Osteoblast (primary cell): ENCODE results near the gene TUBA1B. TPM values are rescaled to one million over a fixed set of nuclear protein-coding genes. Genes with fewer than 3 reads are reported as not detected.

Experiments
- DNase-seq: peaks from one replicate; pipeline ENCODE4 v3.0.0; 2011; ENCODE audit warnings: low spot score, mixed read lengths; ENCODE audit not compliant: insufficient read length; ENCODE audit errors: missing footprints
- H2AFZ ChIP-seq: 2 replicates; pipeline ENCODE4 v1.6.0; 2011; ENCODE audit warnings: mild to moderate bottlenecking, low read length
- H3K27ac ChIP-seq: 2 replicates; pipeline ENCODE4 v1.5.1; 2011; ENCODE audit warnings: mild to moderate bottlenecking, low read depth, low read length, moderate library complexity
- H3K27me3 ChIP-seq: 2 replicates; pipeline ENCODE4 v1.6.0; 2012; ENCODE audit warnings: mild to moderate bottlenecking, control low read depth, inconsistent platforms, low read length, moderate library complexity; ENCODE audit not compliant: insufficient read depth
- H3K36me3 ChIP-seq: 2 replicates; pipeline ENCODE4 v1.5.1; 2011; ENCODE audit warnings: mild to moderate bottlenecking, low read length, control low read depth, moderate library complexity; ENCODE audit not compliant: insufficient read depth
- H3K4me1 ChIP-seq: 2 replicates; pipeline ENCODE4 v1.5.1; 2011; ENCODE audit warnings: mild to moderate bottlenecking, low read length, control low read depth, moderate library complexity; ENCODE audit not compliant: insufficient read depth
- H3K4me2 ChIP-seq: 2 replicates; pipeline ENCODE4 v1.6.0; 2011; ENCODE audit warnings: mild to moderate bottlenecking, low read length; ENCODE audit not compliant: insufficient read depth
- H3K4me3 ChIP-seq: fragments of 200-600 bp; sonication (generic); 3 replicates; pipeline ENCODE4 v1.5.1; 2012; ENCODE audit warnings: mild to moderate bottlenecking, low read length, inconsistent platforms; ENCODE audit not compliant: insufficient read depth
- H3K79me2 ChIP-seq: 2 replicates; pipeline ENCODE4 v1.6.0; 2012; ENCODE audit warnings: mild to moderate bottlenecking, low read length, control low read depth, inconsistent platforms; ENCODE audit not compliant: insufficient read depth
- H3K9me3 ChIP-seq: 2 replicates; pipeline ENCODE4 v1.5.1; 2011; ENCODE audit warnings: low read depth, low read length, control low read depth
- H4K20me1 ChIP-seq: 2 replicates; pipeline ENCODE4 v1.6.0; 2012; ENCODE audit warnings: mild to moderate bottlenecking, low read length, control low read depth; ENCODE audit not compliant: insufficient read depth
- CTCF ChIP-seq: IDR thresholded peaks from 2 replicates; pipeline ENCODE4 v1.5.1; 2011; ENCODE audit warnings: mild to moderate bottlenecking, low read depth, low read length, moderate library complexity; ENCODE audit errors: extremely low read depth
- total RNA-seq: library from RNA; depleted of rRNA; stranded (reverse); fragments of >200 nt; gene quantifications from 2 replicates; pipeline ENCODE4 v1.2.3, GENCODE V29; 2012

TUBA1B gene
- total RNA-seq, 1 donor, result 578 TPM

- Histone ChIP-seq H3K36me3 (no peaks in the 10 kb centered on the region), H3K27ac (peak overlapping the region; percentile 80), H3K9me3 (no peaks in the 10 kb centered on the region), H3K4me3 (peak overlapping the region; percentile 99), H3K4me2 (peak overlapping the region; percentile 97), H3K27me3 (no peaks in the 10 kb centered on the region), H2AFZ (peak overlapping the region; percentile 93), H4K20me1 (peaks cover 28% of the 10 kb centered on the region), H3K4me1 (peaks cover 29% of the 10 kb centered on the region), H3K79me2 (peaks cover 43% of the 10 kb centered on the region)
- DNase-seq, result peak; percentile 77
- TF ChIP-seq CTCF, result no peak
Measured at GRCh38 chr12:49109641-49110463, 21.3 kb downstream of the TUBA1B start.

- Histone ChIP-seq H3K79me2 (peaks cover 46% of the 10 kb centered on the region), H3K4me1 (peaks cover 29% of the 10 kb centered on the region), H3K4me2 (peak overlapping the region; percentile 97), H3K9me3 (no peaks in the 10 kb centered on the region), H3K4me3 (peak overlapping the region; percentile 99), H2AFZ (no peak overlapping the region), H3K36me3 (no peaks in the 10 kb centered on the region), H3K27ac (peak overlapping the region; percentile 56), H4K20me1 (peaks cover 32% of the 10 kb centered on the region), H3K27me3 (no peaks in the 10 kb centered on the region)
- TF ChIP-seq CTCF, result no peak
- DNase-seq, result peak; percentile 42
Measured at GRCh38 chr12:49108958-49109404, 22.2 kb downstream of the TUBA1B start.

GRCh38 chr12:49105504-49106084 lies 25.6 kb downstream of the TUBA1B start:
- Histone ChIP-seq H3K4me2 (peak overlapping the region; percentile 25), H3K27me3 (no peaks in the 10 kb centered on the region), H3K27ac (peak overlapping the region; percentile 21), H2AFZ (peak overlapping the region; percentile 7), H3K36me3 (peaks cover 27% of the 10 kb centered on the region), H3K4me3 (no peak overlapping the region), H3K9me3 (no peaks in the 10 kb centered on the region), H3K79me2 (peaks cover 46% of the 10 kb centered on the region), H4K20me1 (peaks cover 35% of the 10 kb centered on the region), H3K4me1 (peaks cover 23% of the 10 kb centered on the region)
- DNase-seq, result peak; percentile 92
- no peak for TF ChIP-seq CTCF

GRCh38 chr12:49104822-49105221 lies 26.4 kb downstream of the TUBA1B start:
- H2AFZ ChIP-seq, result no peak overlapping the region
- peak; percentile 58 for DNase-seq
- H3K4me1 ChIP-seq, result peaks cover 22% of the 10 kb centered on the region
- H3K4me2 ChIP-seq, result no peak overlapping the region
- H3K27me3 ChIP-seq, result no peaks in the 10 kb centered on the region
- TF ChIP-seq CTCF, result no peak
- peaks cover 40% of the 10 kb centered on the region for H3K79me2 ChIP-seq
- peaks cover 33% of the 10 kb centered on the region for H4K20me1 ChIP-seq
- H3K27ac ChIP-seq, result no peak overlapping the region
- no peaks in the 10 kb centered on the region for H3K9me3 ChIP-seq
- peaks cover 34% of the 10 kb centered on the region for H3K36me3 ChIP-seq
- H3K4me3 ChIP-seq, result no peak overlapping the region
